Loucy (cell line): ENCODE results near the gene S100A7A.
A peak's percentile ranks its signal among the peaks of the same experiment; 100 is the strongest.

Source experiments
- H2AFZ ChIP-seq: fragments of 200-600 bp; sonication (generic); 2 replicates; pipeline ENCODE4 v1.6.0; 2016; ENCODE audit warnings: antibody characterized with exemption, mild to moderate bottlenecking, low read length, moderate library complexity
- H3F3A ChIP-seq: fragments of 200-600 bp; 2 replicates; pipeline ENCODE4 v1.6.0; 2016; ENCODE audit warnings: antibody characterized with exemption, low read depth, mild to moderate bottlenecking
- H3K27me3 ChIP-seq: fragments of 200-600 bp; sonication (generic); 2 replicates; pipeline ENCODE4 v1.6.1; 2014; ENCODE audit warnings: low read length, mild to moderate bottlenecking; ENCODE audit not compliant: insufficient read depth, poor library complexity, severe bottlenecking
- H3K36me3 ChIP-seq: fragments of 200-600 bp; sonication (generic); 2 replicates; pipeline ENCODE4 v1.6.1; 2016; ENCODE audit warnings: low read length; ENCODE audit not compliant: insufficient read depth
- H3K4me1 ChIP-seq: fragments of 200-600 bp; sonication (generic); 2 replicates; pipeline ENCODE4 v1.5.1; 2014; ENCODE audit warnings: low read length, mild to moderate bottlenecking; ENCODE audit not compliant: insufficient read depth, poor library complexity, severe bottlenecking
- H3K4me2 ChIP-seq: fragments of 200-600 bp; sonication (generic); 2 replicates; pipeline ENCODE4 v1.6.0; 2014; ENCODE audit warnings: antibody characterized with exemption, low read length, low read depth, mild to moderate bottlenecking; ENCODE audit not compliant: poor library complexity, severe bottlenecking
- H3K4me3 ChIP-seq: fragments of 200-600 bp; sonication (generic); 2 replicates; pipeline ENCODE4 v1.5.1; 2014; ENCODE audit warnings: low read length, mild to moderate bottlenecking, mixed read lengths; ENCODE audit not compliant: poor library complexity, severe bottlenecking
- H3K79me2 ChIP-seq: fragments of 200-600 bp; sonication (generic); 2 replicates; pipeline ENCODE4 v1.6.1; 2014; ENCODE audit warnings: low read length; ENCODE audit not compliant: insufficient read depth
- H3K9ac ChIP-seq: fragments of 200-600 bp; sonication (generic); 2 replicates; pipeline ENCODE4 v1.6.0; 2014; ENCODE audit warnings: mild to moderate bottlenecking, low read depth, low read length, moderate library complexity; ENCODE audit not compliant: poor library complexity, severe bottlenecking
- H3K9me2 ChIP-seq: fragments of 200-600 bp; sonication (generic); replicated peaks from 2 replicates; pipeline ENCODE4 v1.6.1; 2016; ENCODE audit warnings: low read depth, low read length, mixed read lengths
- H3K9me3 ChIP-seq: fragments of 200-600 bp; sonication (generic); 2 replicates; pipeline ENCODE4 v1.6.1; 2014; ENCODE audit warnings: mild to moderate bottlenecking, antibody characterized with exemption, low read length, low read depth; ENCODE audit not compliant: insufficient read depth
- H4K20me1 ChIP-seq: fragments of 200-600 bp; sonication (generic); 2 replicates; pipeline ENCODE4 v1.6.0; 2014; ENCODE audit warnings: antibody characterized with exemption, low read length, mild to moderate bottlenecking; ENCODE audit not compliant: insufficient read depth, poor library complexity, severe bottlenecking
- CTCF ChIP-seq: fragments of 200-600 bp; sonication (generic); conservative IDR thresholded peaks from 2 replicates; pipeline ENCODE4 v1.5.1; 2014; ENCODE audit warnings: mild to moderate bottlenecking, antibody characterized with exemption, low read length
- EZH2phosphoT487 ChIP-seq: fragments of 200-600 bp; IDR thresholded peaks from 2 replicates; pipeline ENCODE4 v1.6.1; 2018; ENCODE audit warnings: antibody characterized with exemption, mild to moderate bottlenecking, moderate library complexity, borderline replicate concordance

The S100A7A gene

DNA sequence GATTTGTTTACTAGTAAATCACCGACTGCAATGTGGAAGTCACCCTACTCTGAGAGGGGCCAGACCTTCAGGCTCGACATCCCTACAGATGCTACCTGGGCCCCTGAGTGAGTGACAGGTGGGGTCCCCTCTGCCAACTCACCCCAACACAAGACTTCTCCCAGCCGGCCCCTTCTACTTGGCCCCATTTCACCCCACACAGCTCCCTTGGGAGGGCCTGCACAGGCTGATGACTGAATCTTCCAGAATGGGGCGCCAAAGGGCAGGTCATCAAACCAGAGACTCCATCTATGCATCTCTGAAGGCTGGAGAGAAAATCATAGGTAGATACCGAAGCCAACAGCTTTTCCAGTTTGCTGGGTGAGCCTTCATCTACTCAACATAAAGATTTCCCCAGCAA is 16.1 kb upstream of the S100A7A start:
- H2AFZ ChIP-seq: no peak overlapping the region
- no peaks in the 10 kb centered on the region for H3K36me3 ChIP-seq
- H3F3A ChIP-seq: no peaks in the 10 kb centered on the region
- no peaks in the 10 kb centered on the region for H3K4me1 ChIP-seq
- no peaks in the 10 kb centered on the region for H3K79me2 ChIP-seq
- H3K9me2 ChIP-seq: no peaks in the 10 kb centered on the region
- H3K4me3 ChIP-seq: no peak overlapping the region
- H3K27me3 ChIP-seq: no peaks in the 10 kb centered on the region
- no peak for TF ChIP-seq EZH2phosphoT487
- TF ChIP-seq CTCF: peak; percentile 43
- no peaks in the 10 kb centered on the region for H3K9me3 ChIP-seq
- no peak overlapping the region for H3K4me2 ChIP-seq
- H4K20me1 ChIP-seq: no peaks in the 10 kb centered on the region
- H3K9ac ChIP-seq: no peak overlapping the region

GRCh38 chr1:153401461-153401860 is 14.9 kb upstream of the S100A7A start:
- no peak for TF ChIP-seq EZH2phosphoT487
- no peaks in the 10 kb centered on the region for H3K9me3 ChIP-seq
- no peaks in the 10 kb centered on the region for H4K20me1 ChIP-seq
- no peaks in the 10 kb centered on the region for H3K79me2 ChIP-seq
- no peaks in the 10 kb centered on the region for H3K9me2 ChIP-seq
- H3F3A ChIP-seq: no peaks in the 10 kb centered on the region
- H3K27me3 ChIP-seq: no peaks in the 10 kb centered on the region
- no peaks in the 10 kb centered on the region for H3K4me1 ChIP-seq
- H3K36me3 ChIP-seq: no peaks in the 10 kb centered on the region
- no peak overlapping the region for H3K4me2 ChIP-seq
- H3K4me3 ChIP-seq: no peak overlapping the region
- no peak overlapping the region for H2AFZ ChIP-seq
- no peak overlapping the region for H3K9ac ChIP-seq

DNA sequence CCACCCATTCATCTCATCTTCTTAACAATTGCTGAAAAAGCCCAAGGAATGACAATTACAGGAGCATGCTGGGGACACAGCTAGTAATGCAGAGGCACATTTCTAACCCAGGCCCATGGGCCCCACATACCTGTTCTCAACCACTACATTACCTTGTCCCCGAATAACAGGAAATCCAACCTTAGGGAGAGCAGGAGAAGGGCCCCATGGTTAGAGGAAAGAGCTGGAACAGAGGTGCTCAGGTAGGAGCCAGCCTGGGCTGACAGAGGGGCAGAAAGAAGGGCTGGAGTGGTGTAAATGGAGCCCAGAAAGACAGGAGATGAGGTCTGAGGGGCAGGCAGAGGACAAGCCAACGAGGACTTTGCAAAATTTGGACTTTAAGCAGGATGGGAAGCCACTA is 14.1 kb upstream of the S100A7A start:
- no peak overlapping the region for H3K4me3 ChIP-seq
- H4K20me1 ChIP-seq: no peaks in the 10 kb centered on the region
- H3K36me3 ChIP-seq: no peaks in the 10 kb centered on the region
- H3K79me2 ChIP-seq: no peaks in the 10 kb centered on the region
- no peaks in the 10 kb centered on the region for H3K27me3 ChIP-seq
- TF ChIP-seq CTCF: no peak
- TF ChIP-seq EZH2phosphoT487: no peak
- no peak overlapping the region for H3K4me2 ChIP-seq
- no peaks in the 10 kb centered on the region for H3K9me2 ChIP-seq
- no peaks in the 10 kb centered on the region for H3F3A ChIP-seq
- no peaks in the 10 kb centered on the region for H3K4me1 ChIP-seq
- H3K9ac ChIP-seq: no peak overlapping the region
- H2AFZ ChIP-seq: no peak overlapping the region
- H3K9me3 ChIP-seq: no peaks in the 10 kb centered on the region

DNA sequence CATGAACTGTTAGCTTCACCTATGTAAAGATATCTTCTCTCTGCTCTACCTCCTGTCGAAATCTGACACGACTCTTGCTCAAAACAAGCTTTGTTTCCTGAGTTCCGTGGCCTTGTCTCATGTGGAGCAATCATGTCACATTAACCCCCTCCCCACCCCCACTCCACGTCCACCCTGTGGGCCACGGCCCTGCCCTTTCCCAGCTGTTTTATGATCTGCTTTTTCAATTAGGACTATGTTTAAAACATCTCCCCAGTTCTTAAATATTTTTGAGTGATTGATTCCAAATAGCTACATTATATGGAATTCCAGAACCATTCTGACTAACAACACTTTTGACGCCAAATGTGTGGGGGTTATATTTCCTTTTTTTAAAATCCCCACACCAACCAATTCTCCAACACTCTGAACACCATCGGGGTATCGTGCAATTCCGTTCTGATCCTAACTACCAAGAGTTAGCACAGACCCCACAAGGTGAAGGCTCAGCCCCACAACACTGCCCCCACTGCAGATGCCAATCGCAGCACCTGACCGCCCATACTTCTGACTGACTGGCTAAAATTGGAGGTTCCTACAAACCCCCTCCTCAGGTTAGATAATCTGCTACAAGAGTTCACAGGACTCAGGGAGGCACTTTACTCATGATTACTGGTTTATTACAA is 12.8 kb upstream of the S100A7A start:
- Histone ChIP-seq H3K9ac (no peak overlapping the region), H4K20me1 (no peaks in the 10 kb centered on the region), H2AFZ (no peak overlapping the region), H3K9me3 (no peaks in the 10 kb centered on the region), H3K4me2 (no peak overlapping the region), H3K79me2 (no peaks in the 10 kb centered on the region), H3K9me2 (no peaks in the 10 kb centered on the region), H3F3A (no peaks in the 10 kb centered on the region), H3K27me3 (no peaks in the 10 kb centered on the region), H3K4me1 (no peaks in the 10 kb centered on the region), H3K4me3 (no peak overlapping the region), H3K36me3 (no peaks in the 10 kb centered on the region)
- no peak for TF ChIP-seq CTCF
- no peak for TF ChIP-seq EZH2phosphoT487
